Endothelial cell of umbilical vein (primary cell): Measurements from ENCODE around the gene PPP1R9B. TPM values are rescaled to one million over a fixed set of nuclear protein-coding genes. Genes with fewer than 3 reads are reported as not detected.

Experiments
- BruUV-seq: library from RNA; stranded (reverse); fragments of 400-500 nt; replicated peaks from 2 replicates; lab custom pipeline; 2021; lab: Mats Ljungman, UMichigan
- CTCF ChIA-PET: fragments of 300-600, 350-600 bp; sonication (Branson Sonifier 250); formaldehyde crosslinking; loops from one replicate; lab custom pipeline; 2021; ENCODE audit warnings: antibody characterized with exemption, inconsistent platforms; lab: Charles Lee
- POLR2A ChIA-PET: fragments of 300-600, 350-600 bp; sonication (Branson Sonifier 250); formaldehyde crosslinking; loops from one replicate; lab custom pipeline; 2021; ENCODE audit warnings: antibody characterized with exemption, inconsistent platforms; lab: Charles Lee
- DNase-seq: peaks from one replicate; pipeline ENCODE4 v3.0.0-alpha.2; 2011; ENCODE audit warnings: low read depth, low spot score
- FAIRE-seq: peaks from 2 replicates; lab custom pipeline; 2011; peaks lifted over from hg19 to GRCh38; lab: Jason Lieb, UNC
- H2AFZ ChIP-seq: 2 replicates; pipeline ENCODE4 v1.6.0; 2012; ENCODE audit warnings: low read depth, low read length, control low read depth, inconsistent platforms
- H3K27ac ChIP-seq: 2 replicates; pipeline ENCODE4 v1.5.1; 2011; ENCODE audit warnings: low read depth, mild to moderate bottlenecking, control low read depth, low read length, moderate library complexity; ENCODE audit not compliant: insufficient read depth
- H3K27me3 ChIP-seq, 2 experiments: 2 replicates each; pipeline versions ENCODE4 v1.6.0 to v1.6.1; 2011; ENCODE audit warnings: low read length in 2 of 2, mixed read lengths in 1 of 2; ENCODE audit not compliant: control insufficient read depth in 2 of 2, insufficient read depth in 2 of 2
- H3K36me3 ChIP-seq, 2 experiments: 2 replicates in 1 of 2; 3 replicates in 1 of 2; pipeline ENCODE4 v1.5.1; 2011; ENCODE audit warnings: low read length in 2 of 2, mild to moderate bottlenecking in 1 of 2, moderate library complexity in 1 of 2; ENCODE audit not compliant: control insufficient read depth in 2 of 2, insufficient read depth in 2 of 2; ENCODE audit errors: extremely low read depth in 1 of 2
- H3K4me1 ChIP-seq: 3 replicates; pipeline ENCODE4 v1.5.1; 2011; ENCODE audit warnings: mild to moderate bottlenecking, low read length; ENCODE audit not compliant: control insufficient read depth, insufficient read depth; ENCODE audit errors: extremely low read depth
- H3K4me2 ChIP-seq: 2 replicates; pipeline ENCODE4 v1.6.1; 2011; ENCODE audit warnings: low read length, control low read depth, mixed read lengths; ENCODE audit not compliant: insufficient read depth
- H3K4me3 ChIP-seq, 3 experiments: fragments of 200-600 bp in 1 of 3; sonication (generic), shearing (Covaris generic) in 1 of 3; replicated peaks in 1 of 3; 2 replicates each; pipeline ENCODE4 v1.5.1; 2011 to 2016; ENCODE audit warnings: control low read depth in 3 of 3, low read length in 3 of 3, mild to moderate bottlenecking in 2 of 3, inconsistent platforms in 1 of 3, low read depth in 1 of 3, moderate library complexity in 1 of 3; ENCODE audit not compliant: insufficient read depth in 1 of 3
- H3K79me2 ChIP-seq: 2 replicates; pipeline ENCODE4 v1.6.0; 2012; ENCODE audit warnings: low read length, inconsistent platforms; ENCODE audit not compliant: control insufficient read depth, insufficient read depth
- H3K9ac ChIP-seq: replicated peaks from 2 replicates; pipeline ENCODE3; 2011; ENCODE audit warnings: low read length, control low read depth; ENCODE audit not compliant: insufficient read depth; ENCODE audit errors: extremely low read depth
- H3K9me1 ChIP-seq: replicated peaks from 3 replicates; pipeline ENCODE4 v1.6.0; 2011; ENCODE audit warnings: mild to moderate bottlenecking, low read length; ENCODE audit not compliant: control insufficient read depth, insufficient read depth; ENCODE audit errors: extremely low read depth
- H3K9me3 ChIP-seq: replicated peaks from 2 replicates; pipeline ENCODE4 v1.5.1; 2012; ENCODE audit warnings: low read length, inconsistent platforms; ENCODE audit not compliant: control insufficient read depth, insufficient read depth
- H4K20me1 ChIP-seq: replicated peaks from 2 replicates; pipeline ENCODE3; 2011; ENCODE audit warnings: mild to moderate bottlenecking, low read length; ENCODE audit not compliant: control insufficient read depth, insufficient read depth; ENCODE audit errors: extremely low read depth
- CTCF ChIP-seq, 2 donors: IDR thresholded peaks; 1 replicate in 1 of 2; 2 replicates in 1 of 2; pipeline ENCODE4 v1.5.1; 2011; ENCODE audit warnings: low read length in 2 of 2, mild to moderate bottlenecking in 2 of 2, moderate library complexity in 2 of 2, control low read depth in 1 of 2, inconsistent platforms in 1 of 2, low read depth in 1 of 2; ENCODE audit not compliant: insufficient read depth in 1 of 2; ENCODE audit errors: extremely low read depth in 1 of 2
- EZH2 ChIP-seq: IDR thresholded peaks from 2 replicates; pipeline ENCODE4 v1.6.1; 2012; ENCODE audit warnings: borderline replicate concordance, low read depth, mild to moderate bottlenecking, moderate library complexity, low read length, inconsistent platforms; ENCODE audit not compliant: severe bottlenecking
- FOS ChIP-seq: IDR thresholded peaks from 2 replicates; pipeline ENCODE4 v1.6.1; 2011; ENCODE audit warnings: mild to moderate bottlenecking, low read length, moderate library complexity, borderline replicate concordance; ENCODE audit not compliant: insufficient read depth
- JUN ChIP-seq: IDR thresholded peaks from 2 replicates; pipeline ENCODE4 v1.6.1; 2011; ENCODE audit warnings: borderline replicate concordance, low read depth; ENCODE audit not compliant: insufficient read length, insufficient read depth
- POLR2A ChIP-seq: IDR thresholded peaks from 2 replicates; pipeline ENCODE4 v1.6.1; 2012; ENCODE audit warnings: low read depth, mild to moderate bottlenecking, control low read depth, low read length
- POLR2AphosphoS5 ChIP-seq: IDR thresholded peaks from 2 replicates; pipeline ENCODE4 v1.6.1; 2012; ENCODE audit warnings: low read depth, mild to moderate bottlenecking, control low read depth, low read length, moderate library complexity; ENCODE audit not compliant: insufficient read depth
- dilution Hi-C: fragments of 300-500 bp; cut with MboI; formaldehyde crosslinking; loops from one replicate; pipeline ENCODE4 v1.15.0; 2019; ENCODE audit warnings: low sequenced_read_pairs; ENCODE audit not compliant: extremely low pct_ligation_motif_present
- intact Hi-C: fragments of 100-400 bp; cut with micrococcal nuclease; formaldehyde crosslinking; loops from one replicate; pipeline ENCODE4 v1.10.0; 2022
- polyA plus RNA-seq, 4 experiments: library from polyadenylated mRNA; depleted of rRNA in 3 of 4; stranded (reverse) in 3 of 4; unstranded in 1 of 4; fragments of >200 nt; gene quantifications; 2 replicates each; pipeline versions ENCODE4 v1.2.1 to v1.2.3, GENCODE V29; 2011 to 2012; ENCODE audit warnings: missing spikeins in 1 of 4
- total RNA-seq: library from RNA; stranded (reverse); gene quantifications from 2 replicates; pipeline ENCODE4 v1.2.3, GENCODE V29; 2021

PPP1R9B gene
- total and polyA plus RNA-seq, 2 donors (not counting 3 experiments of a cell fraction or from before 2014, with no cell fraction given) = 20.1 to 60.2 TPM

GRCh38 chr17:50165867-50166517, 15.5 kb upstream of the PPP1R9B start, which contains the start of gene SGCA:
TSS of gene SGCA (plus strand) at chr17:50166005. CDS start at chr17:50166041, 36 bp downstream.
- no TSS peak for BruUV-seq
- no peak for DNase-seq
- Histone ChIP-seq H2AFZ (no peak within 1 kb of the TSS), H3K9me1 (no peaks in the 10 kb centered on the region), H3K27me3 (no peaks in the 10 kb centered on the region), H3K36me3 (no peaks in the 10 kb centered on the region), H3K79me2 (no peaks in the 10 kb centered on the region), H3K4me1 (peaks cover 3% of the 10 kb centered on the region), H3K4me2 (no peak within 1 kb of the TSS), H4K20me1 (no peaks in the 10 kb centered on the region), H3K27ac (no peak within 1 kb of the TSS), H3K4me3 (no peak within 1 kb of the TSS), H3K9ac (no peak within 1 kb of the TSS), H3K9me3 (no peaks in the 10 kb centered on the region)
- intact Hi-C loops (no loop called here), dilution Hi-C loops (no loop called here)
- POLR2A ChIA-PET = no interaction called here
- CTCF ChIA-PET = interaction anchor here (0.9 to 3.6 kb wide), 7 partner anchors 10 to 72 kb away, joined by 3 to 15 read pairs (median 5); no protein-coding TSS in a partner anchor
- no peak for TF ChIP-seq EZH2
- no peak for TF ChIP-seq CTCF (IDR thresholded peaks at IDR 0.05; ENCODE audit: extremely low read depth in 1 of 2, insufficient read depth in 1 of 2, low read depth in 1 of 2, low read length in 2 of 2)
- no peak for TF ChIP-seq FOS
- TF ChIP-seq POLR2A = no peak
- TF ChIP-seq POLR2AphosphoS5 = no peak
- no peak for TF ChIP-seq JUN
- no peak for FAIRE-seq
